GM23248 (cell line): ENCODE results near the gene IQUB. TPM values are rescaled to one million over a fixed set of nuclear protein-coding genes. Genes with fewer than 3 reads are reported as not detected.

Experiments
- DNase-seq: peaks from one replicate; pipeline ENCODE4 v3.0.0-alpha.2; 2015
- H2AFZ ChIP-seq: fragments of 200-600 bp; sonication (generic); 2 replicates; pipeline ENCODE4 v1.6.1; 2016; ENCODE audit warnings: antibody characterized with exemption
- H3F3A ChIP-seq: fragments of 200-600 bp; sonication (generic); 2 replicates; pipeline ENCODE4 v1.6.1; 2016; ENCODE audit warnings: mild to moderate bottlenecking, antibody characterized with exemption, mixed run types; ENCODE audit not compliant: insufficient read depth
- H3K27ac ChIP-seq: fragments of 200-600 bp; sonication (generic); 2 replicates; pipeline ENCODE4 v1.5.1; 2016; ENCODE audit warnings: mild to moderate bottlenecking
- H3K27me3 ChIP-seq: fragments of 200-600 bp; sonication (generic); replicated peaks from 2 replicates; pipeline ENCODE4 v1.6.1; 2016; ENCODE audit warnings: mild to moderate bottlenecking; ENCODE audit not compliant: insufficient read depth
- H3K36me3 ChIP-seq: fragments of 200-600 bp; sonication (generic); 2 replicates; pipeline ENCODE4 v1.6.1; 2016; ENCODE audit warnings: low read depth, mild to moderate bottlenecking
- H3K4me1 ChIP-seq: fragments of 200-600 bp; sonication (generic); 2 replicates; pipeline ENCODE4 v1.6.1; 2016; ENCODE audit warnings: mild to moderate bottlenecking; ENCODE audit not compliant: insufficient read depth
- H3K4me2 ChIP-seq: fragments of 200-600 bp; sonication (generic); one replicate; pipeline ENCODE4 v1.6.1; 2016; ENCODE audit warnings: mild to moderate bottlenecking; ENCODE audit not compliant: unreplicated experiment
- H3K4me3 ChIP-seq: fragments of 200-600 bp; sonication (generic); 2 replicates; pipeline ENCODE4 v1.5.1; 2016; ENCODE audit warnings: mild to moderate bottlenecking
- H3K79me2 ChIP-seq: fragments of 200-600 bp; sonication (generic); 2 replicates; pipeline ENCODE4 v1.6.1; 2016; ENCODE audit warnings: mild to moderate bottlenecking; ENCODE audit not compliant: insufficient read depth
- H3K9ac ChIP-seq: fragments of 200-600 bp; sonication (generic); 2 replicates; pipeline ENCODE4 v1.6.1; 2016; ENCODE audit warnings: mild to moderate bottlenecking
- H3K9me2 ChIP-seq: fragments of 200-600 bp; sonication (generic); 2 replicates; pipeline ENCODE4 v1.6.1; 2016; ENCODE audit warnings: mixed run types, mild to moderate bottlenecking, moderate library complexity; ENCODE audit not compliant: insufficient read depth
- H3K9me3 ChIP-seq: fragments of 200-600 bp; sonication (generic); one replicate; pipeline ENCODE4 v1.6.1; 2017; ENCODE audit warnings: low read depth
- H4K20me1 ChIP-seq: fragments of 200-600 bp; sonication (generic); 2 replicates; pipeline ENCODE4 v1.6.0; 2016; ENCODE audit not compliant: insufficient read depth
- EZH2 ChIP-seq: fragments of 200-600 bp; sonication (generic); IDR thresholded peaks from 2 replicates; pipeline ENCODE4 v1.6.1; 2018; ENCODE audit warnings: antibody characterized with exemption, mild to moderate bottlenecking; ENCODE audit not compliant: insufficient read depth, poor library complexity, severe bottlenecking
- EZH2phosphoT487 ChIP-seq: fragments of 200-600 bp; sonication (generic); IDR thresholded peaks from 2 replicates; pipeline ENCODE4 v1.6.1; 2018; ENCODE audit warnings: antibody characterized with exemption, moderate library complexity, mild to moderate bottlenecking, low read depth; ENCODE audit not compliant: insufficient read depth
- WGBS, 2 experiments: methylation state at CpG; one replicate each; pipeline ENCODE4 v1.1.6; 2015 to 2017; ENCODE audit warnings: low lambda C conversion rate in 2 of 2, low coverage in 1 of 2; ENCODE audit errors: missing lambda C conversion rate in 2 of 2; 5-methylcytosine and 5-hydroxymethylcytosine counted together
- in situ Hi-C: fragments of 300-500 bp; cut with MboI; formaldehyde crosslinking; loops from 2 replicates; pipeline ENCODE4 v1.15.0; 2020
- polyA plus RNA-seq: library from polyadenylated mRNA; unstranded; fragments of >200 nt; fragmentation: Nextera tagmentation; extraction: Ambion mirVana; gene quantifications from 2 replicates; pipeline ENCODE4 v1.2.1, GENCODE V29; 2016
- total RNA-seq: library from RNA; depleted of rRNA; stranded (reverse); fragments of >200 nt; shearing (Covaris generic); gene quantifications from 2 replicates; pipeline ENCODE4 v1.2.3, GENCODE V29; 2014

Gene IQUB
- total and polyA plus RNA-seq, 2 experiments from 2014 or later = 0.10 TPM; not detected in 1

GRCh38 chr7:123455965-123456470 is 78.4 kb downstream of the IQUB start:
- H3K9ac ChIP-seq = no peak overlapping the region
- no peaks in the 10 kb centered on the region for H3K27me3 ChIP-seq
- TF ChIP-seq EZH2phosphoT487 (no peak), EZH2 (no peak)
- in situ Hi-C loops = no loop called here
- H3K79me2 ChIP-seq = no peaks in the 10 kb centered on the region
- H2AFZ ChIP-seq = no peak overlapping the region
- no peaks in the 10 kb centered on the region for H3K4me1 ChIP-seq
- H3K4me3 ChIP-seq = no peak overlapping the region
- no peak overlapping the region for H3K4me2 ChIP-seq
- no peaks in the 10 kb centered on the region for H3K36me3 ChIP-seq
- no peaks in the 10 kb centered on the region for H4K20me1 ChIP-seq
- H3K9me2 ChIP-seq = no peaks in the 10 kb centered on the region
- WGBS, 2 experiments = 6 to 8% methylated on average over 1 of the region's 1 CpG
- H3K9me3 ChIP-seq = no peaks in the 10 kb centered on the region
- DNase-seq = no peak
- no peak overlapping the region for H3K27ac ChIP-seq
- H3F3A ChIP-seq = no peaks in the 10 kb centered on the region

- no peaks in the 10 kb centered on the region for H3K9me2 ChIP-seq
- no peak overlapping the region for H3K4me2 ChIP-seq
- no peaks in the 10 kb centered on the region for H3F3A ChIP-seq
- no peaks in the 10 kb centered on the region for H3K36me3 ChIP-seq
- no peak overlapping the region for H2AFZ ChIP-seq
- no peak for DNase-seq
- no peak overlapping the region for H3K9ac ChIP-seq
- 6 to 7% methylated on average over 2 of the region's 2 CpGs for WGBS, 2 experiments
- H3K4me3 ChIP-seq = no peak overlapping the region
- no peaks in the 10 kb centered on the region for H3K9me3 ChIP-seq
- no peaks in the 10 kb centered on the region for H3K27me3 ChIP-seq
- no peaks in the 10 kb centered on the region for H3K4me1 ChIP-seq
- H3K27ac ChIP-seq = no peak overlapping the region
- H3K79me2 ChIP-seq = no peaks in the 10 kb centered on the region
- no peaks in the 10 kb centered on the region for H4K20me1 ChIP-seq
- TF ChIP-seq EZH2 (no peak), EZH2phosphoT487 (no peak)
- in situ Hi-C loops = no loop called here
These were observed 94.3 kb downstream of the IQUB start for GRCh38 chr7:123440101-123440548.

GRCh38 chr7:123439191-123439590 is 95.2 kb downstream of the IQUB start:
- Histone ChIP-seq H3K27ac (no peak overlapping the region), H3K4me1 (no peaks in the 10 kb centered on the region), H3K79me2 (no peaks in the 10 kb centered on the region), H3K36me3 (no peaks in the 10 kb centered on the region), H3K4me2 (no peak overlapping the region), H3K9me3 (no peaks in the 10 kb centered on the region), H3K9me2 (no peaks in the 10 kb centered on the region), H4K20me1 (no peaks in the 10 kb centered on the region), H2AFZ (no peak overlapping the region), H3K4me3 (no peak overlapping the region), H3K9ac (no peak overlapping the region), H3F3A (no peaks in the 10 kb centered on the region), H3K27me3 (no peaks in the 10 kb centered on the region)
- DNase-seq = no peak
- in situ Hi-C loops = no loop called here
- WGBS, 2 experiments = 0 to 17% methylated on average over 1 of the region's 1 CpG
- no peak for TF ChIP-seq EZH2phosphoT487
- no peak for TF ChIP-seq EZH2

- DNase-seq = no peak
These were observed 96.9 kb downstream of the IQUB start for GRCh38 chr7:123437447-123437995.

More at GRCh38 chr7:123437447-123437995, 96.9 kb downstream of the IQUB start:
- Histone ChIP-seq H3K9me3 (no peaks in the 10 kb centered on the region), H3K9me2 (no peaks in the 10 kb centered on the region), H2AFZ (no peak overlapping the region), H4K20me1 (no peaks in the 10 kb centered on the region), H3K4me3 (no peak overlapping the region), H3K9ac (no peak overlapping the region), H3K79me2 (no peaks in the 10 kb centered on the region), H3F3A (no peaks in the 10 kb centered on the region), H3K27ac (no peak overlapping the region), H3K4me2 (no peak overlapping the region), H3K27me3 (no peaks in the 10 kb centered on the region), H3K4me1 (no peaks in the 10 kb centered on the region), H3K36me3 (no peaks in the 10 kb centered on the region)
- 2 to 19% methylated on average over 2 of the region's 2 CpGs for WGBS, 2 experiments
- in situ Hi-C loops = no loop called here
- TF ChIP-seq EZH2 (no peak), EZH2phosphoT487 (no peak)
